Prostate gland (tissue), 2 donors: ENCODE results near the gene AKAP7.

ENCODE experiments used
- POLR2A ChIP-seq: fragments of 450-650 bp; IDR thresholded peaks from one replicate; pipeline ENCODE4 v1.6.1; 2016; ENCODE audit warnings: antibody characterized with exemption, mild to moderate bottlenecking
- POLR2AphosphoS5 ChIP-seq: sonication (generic); formaldehyde crosslinking; IDR thresholded peaks from one replicate; pipeline ENCODE4 v1.6.1; 2017; ENCODE audit warnings: antibody characterized with exemption
- TF ChIP-seq, protein P1 (sequence below), 4 experiments: fragments of 200-600 bp in 2 of 4; fragments of 450-650 bp in 2 of 4; sonication (generic) in 2 of 4; IDR thresholded peaks; 1 replicate in 3 of 4; 2 replicates in 1 of 4; pipeline ENCODE4 v1.5.1; 2016 to 2019; ENCODE audit warnings: antibody characterized with exemption in 4 of 4, mild to moderate bottlenecking in 2 of 4, moderate library complexity in 2 of 4

DNA sequence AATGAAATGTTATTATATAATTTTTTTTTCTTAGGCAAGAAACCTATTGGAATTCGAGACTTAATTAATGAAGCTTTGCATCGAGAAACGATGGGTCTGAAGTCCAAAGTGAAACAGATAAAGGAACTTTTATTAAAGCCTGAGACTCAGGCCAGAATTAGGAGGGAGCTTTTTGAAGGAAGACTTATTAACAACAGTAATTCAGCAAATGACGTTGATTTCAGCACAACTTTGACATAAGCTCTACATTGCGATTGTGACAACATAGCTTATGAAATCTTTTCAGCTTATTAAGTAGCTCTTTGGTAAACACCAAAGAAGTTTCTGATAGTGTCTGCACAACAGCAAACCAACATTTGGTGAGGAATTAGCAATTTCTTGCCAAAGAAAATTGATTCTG, 147.1 kb downstream of the AKAP7 start:
- TF ChIP-seq, protein P1, sequence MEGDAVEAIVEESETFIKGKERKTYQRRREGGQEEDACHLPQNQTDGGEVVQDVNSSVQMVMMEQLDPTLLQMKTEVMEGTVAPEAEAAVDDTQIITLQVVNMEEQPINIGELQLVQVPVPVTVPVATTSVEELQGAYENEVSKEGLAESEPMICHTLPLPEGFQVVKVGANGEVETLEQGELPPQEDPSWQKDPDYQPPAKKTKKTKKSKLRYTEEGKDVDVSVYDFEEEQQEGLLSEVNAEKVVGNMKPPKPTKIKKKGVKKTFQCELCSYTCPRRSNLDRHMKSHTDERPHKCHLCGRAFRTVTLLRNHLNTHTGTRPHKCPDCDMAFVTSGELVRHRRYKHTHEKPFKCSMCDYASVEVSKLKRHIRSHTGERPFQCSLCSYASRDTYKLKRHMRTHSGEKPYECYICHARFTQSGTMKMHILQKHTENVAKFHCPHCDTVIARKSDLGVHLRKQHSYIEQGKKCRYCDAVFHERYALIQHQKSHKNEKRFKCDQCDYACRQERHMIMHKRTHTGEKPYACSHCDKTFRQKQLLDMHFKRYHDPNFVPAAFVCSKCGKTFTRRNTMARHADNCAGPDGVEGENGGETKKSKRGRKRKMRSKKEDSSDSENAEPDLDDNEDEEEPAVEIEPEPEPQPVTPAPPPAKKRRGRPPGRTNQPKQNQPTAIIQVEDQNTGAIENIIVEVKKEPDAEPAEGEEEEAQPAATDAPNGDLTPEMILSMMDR (IDR thresholded peaks at IDR 0.05): no peak
- TF ChIP-seq POLR2A: no peak
- no peak for TF ChIP-seq POLR2AphosphoS5
